GM18858 (cell line): ENCODE results near the gene GSN.

Experiments
- ATAC-seq: cut with Tn5 transposase; IDR thresholded peaks from one replicate; pipeline ENCODE4 v1.9.1; 2021; ENCODE audit not compliant: unreplicated experiment

The GSN gene

GRCh38 chr9:121242959-121243346, 25.0 kb upstream of the GSN start:
- ATAC-seq = no peak

GRCh38 chr9:121246821-121247561, 21.0 kb upstream of the GSN start:
- ATAC-seq = no peak

- ATAC-seq = no peak
Measured at GRCh38 chr9:121249563-121249962, 18.4 kb upstream of the GSN start.

- no peak for ATAC-seq
Measured at GRCh38 chr9:121252104-121252851, 15.7 kb upstream of the GSN start.

- ATAC-seq = no peak
Measured at GRCh38 chr9:121253162-121253561, 14.8 kb upstream of the GSN start.

- no peak for ATAC-seq
Measured at GRCh38 chr9:121253821-121254501, 14.0 kb upstream of the GSN start.

- no peak for ATAC-seq
Measured at GRCh38 chr9:121259498-121259897, 8.5 kb upstream of the GSN start.

GRCh38 chr9:121259935-121260334, 8.0 kb upstream of the GSN start:
- ATAC-seq = no peak

- no peak for ATAC-seq
Measured at GRCh38 chr9:121260457-121261106, 7.4 kb upstream of the GSN start.

GRCh38 chr9:121261107-121261460, 6.9 kb upstream of the GSN start:
- no peak for ATAC-seq

GRCh38 chr9:121261755-121262154, 6.2 kb upstream of the GSN start:
- ATAC-seq = no peak

GRCh38 chr9:121262423-121262822, 5.5 kb upstream of the GSN start:
- ATAC-seq = no peak

GRCh38 chr9:121262953-121263352, 5.0 kb upstream of the GSN start:
- no peak for ATAC-seq

GRCh38 chr9:121266356-121266755, 1.6 kb upstream of the GSN start:
- ATAC-seq = no peak

- no peak for ATAC-seq
Measured at GRCh38 chr9:121266906-121267650, 884 bp upstream of the GSN start.

- ATAC-seq = no peak
Measured at GRCh38 chr9:121268598-121268850, 562 bp downstream of the GSN start.

GRCh38 chr9:121268851-121269641, 1.1 kb downstream of the GSN start:
- no peak for ATAC-seq

GRCh38 chr9:121269642-121270254, 1.8 kb downstream of the GSN start:
- ATAC-seq = no peak

- no peak for ATAC-seq
Measured at GRCh38 chr9:121271368-121272341, 3.7 kb downstream of the GSN start.
